Endometrium (tissue), 2 donors: ENCODE results near the gene GPBAR1.

Experiments used
- FAIRE-seq: peaks from 2 replicates; lab custom pipeline; 2012; peaks lifted over from hg19 to GRCh38; lab: Jason Lieb, UNC
- donor health status: control.
- donor health status: control.

The GPBAR1 gene

GRCh38 chr2:218244204-218244603, 16.6 kb upstream of the GPBAR1 start:
- no peak for FAIRE-seq

- FAIRE-seq: no peak
Measured at GRCh38 chr2:218244665-218245064, 16.1 kb upstream of the GPBAR1 start.

GRCh38 chr2:218245214-218245613, 15.6 kb upstream of the GPBAR1 start:
- no peak for FAIRE-seq

GRCh38 chr2:218249691-218250090, 11.1 kb upstream of the GPBAR1 start:
- FAIRE-seq: no peak

GRCh38 chr2:218252509-218253231, 8.1 kb upstream of the GPBAR1 start:
- no peak for FAIRE-seq

GRCh38 chr2:218253232-218253625, 7.6 kb upstream of the GPBAR1 start:
- FAIRE-seq: no peak

- FAIRE-seq: no peak
Measured at GRCh38 chr2:218255446-218255845, 5.4 kb upstream of the GPBAR1 start.

- no peak for FAIRE-seq
Measured at GRCh38 chr2:218256612-218257350, 4.0 kb upstream of the GPBAR1 start.

- FAIRE-seq: no peak
Measured at GRCh38 chr2:218257390-218257981, 3.3 kb upstream of the GPBAR1 start.

GRCh38 chr2:218259099-218259961, 1.5 kb upstream of the GPBAR1 start:
- FAIRE-seq: no peak

GRCh38 chr2:218260166-218260565, 649 bp upstream of the GPBAR1 start:
- FAIRE-seq: no peak

GRCh38 chr2:218261423-218262236, 815 bp downstream of the GPBAR1 start:
- no peak for FAIRE-seq

- FAIRE-seq: no peak
Measured at GRCh38 chr2:218262237-218262600, 1.4 kb downstream of the GPBAR1 start.

- FAIRE-seq: no peak
Measured at GRCh38 chr2:218262631-218263586, 2.1 kb downstream of the GPBAR1 start.

GRCh38 chr2:218263817-218264641, 3.2 kb downstream of the GPBAR1 start:
- FAIRE-seq: no peak

GRCh38 chr2:218264773-218265561, 4.2 kb downstream of the GPBAR1 start:
- no peak for FAIRE-seq

- FAIRE-seq: no peak
Measured at GRCh38 chr2:218265626-218266025, 4.8 kb downstream of the GPBAR1 start.

- no peak for FAIRE-seq
Measured at GRCh38 chr2:218266316-218266979, 5.6 kb downstream of the GPBAR1 start.
